GM21717 (cell line): ENCODE data around the gene NRTN.

Source experiments
- ATAC-seq: cut with Tn5 transposase; IDR thresholded peaks from one replicate; pipeline ENCODE4 v1.9.1; 2021; ENCODE audit warnings: mild to moderate bottlenecking, moderate library complexity; ENCODE audit not compliant: unreplicated experiment

The NRTN gene

DNA sequence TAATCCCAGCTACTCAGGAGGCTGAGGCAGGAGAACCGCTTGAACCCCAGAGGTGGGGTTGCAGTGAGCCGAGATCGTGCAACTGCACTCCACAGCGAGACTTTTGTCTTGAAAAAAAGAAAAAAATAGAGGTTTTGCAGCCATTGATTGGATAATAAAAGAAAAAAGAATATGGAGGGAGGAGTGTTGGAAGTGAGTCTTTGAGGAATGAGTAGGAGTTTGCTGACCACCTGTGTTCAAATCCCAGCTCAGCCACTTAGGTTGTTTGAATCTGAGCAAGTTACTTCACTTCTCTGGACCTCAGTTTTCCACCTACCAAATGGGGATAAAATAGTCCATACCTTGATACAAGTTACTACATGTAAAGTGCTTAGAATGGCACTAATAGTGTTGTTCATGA lies 6.2 kb downstream of the NRTN start:
- no peak for ATAC-seq

DNA sequence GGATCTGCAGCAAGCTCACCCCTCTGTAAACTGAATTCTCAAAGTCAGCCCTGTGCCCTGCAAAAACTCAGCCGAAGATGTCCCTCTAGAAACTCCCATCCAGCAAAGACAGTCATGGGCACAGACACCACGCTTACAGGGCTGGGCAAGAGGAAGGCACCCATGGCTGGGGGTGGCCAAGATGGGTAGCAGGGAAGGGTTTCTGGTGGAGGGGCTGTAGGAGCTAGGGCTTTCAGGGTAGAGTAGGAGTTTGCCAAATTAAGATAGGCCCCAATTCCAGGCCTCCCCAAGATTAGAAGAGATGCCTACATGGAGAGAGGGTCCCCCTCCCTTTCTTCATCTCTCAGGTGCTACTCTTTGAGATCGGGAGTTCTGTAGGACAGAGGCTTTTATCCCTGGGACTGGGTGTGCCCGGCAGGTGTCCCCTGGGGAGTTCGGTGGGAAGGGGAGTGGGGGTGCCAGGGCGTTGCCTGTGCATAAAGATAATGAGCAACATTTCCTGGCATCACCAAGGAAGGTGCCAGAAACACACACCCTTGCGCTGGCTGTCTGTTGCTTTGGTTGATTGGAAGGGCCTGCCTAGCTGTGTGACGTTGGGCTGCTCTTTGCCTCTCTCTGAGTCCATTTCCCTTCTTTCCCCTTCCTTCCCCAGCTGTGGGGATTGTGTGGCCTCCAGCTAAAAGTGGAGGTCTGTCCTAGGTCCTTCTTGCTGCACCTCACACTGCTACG lies 9.4 kb downstream of the NRTN start:
- no peak for ATAC-seq

DNA sequence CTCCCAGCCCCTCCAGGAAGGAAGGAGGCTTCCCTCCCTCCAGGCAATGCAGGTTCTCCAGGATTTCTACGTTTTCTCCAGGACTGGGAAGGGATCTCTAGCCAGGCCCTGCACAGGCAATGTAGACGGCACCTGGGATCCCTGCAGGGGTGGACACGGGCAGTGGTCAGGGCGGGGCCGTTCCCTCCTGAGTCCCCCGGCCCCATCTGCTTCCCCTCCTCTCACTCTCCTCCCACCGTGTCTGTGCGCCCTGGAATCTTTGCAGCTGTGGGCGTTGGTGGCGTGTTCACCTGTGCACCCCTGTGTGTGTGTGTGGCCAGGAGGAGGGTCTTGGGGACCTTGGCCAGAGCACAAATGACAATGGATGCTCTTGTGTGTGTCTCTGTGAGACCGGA lies 10.0 kb downstream of the NRTN start:
- ATAC-seq = no peak

DNA sequence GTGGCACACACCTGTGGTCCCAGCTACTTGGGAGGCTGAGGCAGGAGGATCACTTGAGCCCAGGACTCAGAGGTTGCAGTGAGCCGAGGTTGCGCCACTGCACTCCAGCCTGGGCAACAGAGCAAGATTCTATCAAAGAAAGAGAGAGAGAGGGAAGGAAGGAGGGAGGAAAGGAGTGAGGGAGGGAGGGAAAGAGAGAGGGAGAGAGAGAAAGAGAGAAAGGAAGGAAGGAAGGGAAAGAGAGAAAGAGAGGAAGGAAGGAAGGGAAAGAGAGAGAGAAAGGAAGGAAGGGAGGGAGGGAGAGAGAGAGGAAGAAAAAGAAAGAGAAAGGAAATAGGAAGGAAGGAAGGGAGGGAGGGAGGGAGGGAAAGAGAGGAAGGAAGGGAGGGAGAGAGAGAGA lies 12.4 kb downstream of the NRTN start:
- no peak for ATAC-seq

DNA sequence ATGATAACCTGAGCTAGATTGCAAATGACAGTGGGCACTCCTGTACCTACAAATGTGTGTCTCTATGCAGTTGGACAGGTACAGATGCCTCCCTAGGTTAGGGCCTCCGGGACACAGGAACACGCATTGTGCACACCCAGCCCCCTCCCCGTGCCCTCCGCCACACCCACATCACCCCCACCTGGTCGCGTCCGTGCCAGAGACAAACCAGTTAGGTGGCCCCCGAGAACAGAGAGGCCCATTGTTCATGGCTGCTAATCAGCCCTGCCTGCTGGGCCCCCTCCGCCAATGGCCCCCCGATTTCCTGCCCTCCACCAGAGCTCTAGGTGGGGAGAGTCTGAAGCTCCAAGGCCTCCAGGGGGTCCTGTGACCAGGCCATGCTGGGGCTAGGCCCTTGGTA lies 13.7 kb downstream of the NRTN start:
- ATAC-seq = no peak

DNA sequence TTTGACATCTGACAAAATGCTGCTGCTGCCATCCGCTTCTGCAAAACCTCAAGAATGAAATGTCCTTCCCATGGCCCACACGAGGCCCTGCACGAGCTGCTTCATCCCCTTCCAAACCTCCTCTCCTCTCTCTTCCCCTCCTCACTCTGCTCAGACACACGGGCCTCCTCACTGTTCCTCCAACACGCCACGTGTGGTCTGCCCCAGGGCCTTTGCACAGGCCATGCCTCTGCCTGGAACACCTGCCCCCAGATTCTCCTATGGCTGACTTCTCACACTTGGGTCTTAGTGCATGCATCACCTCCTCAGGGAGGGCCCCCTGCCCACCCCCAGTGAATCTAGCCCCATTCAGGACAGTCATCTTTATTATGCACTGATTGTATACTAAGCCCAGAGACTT lies 15.9 kb downstream of the NRTN start:
- ATAC-seq = no peak

DNA sequence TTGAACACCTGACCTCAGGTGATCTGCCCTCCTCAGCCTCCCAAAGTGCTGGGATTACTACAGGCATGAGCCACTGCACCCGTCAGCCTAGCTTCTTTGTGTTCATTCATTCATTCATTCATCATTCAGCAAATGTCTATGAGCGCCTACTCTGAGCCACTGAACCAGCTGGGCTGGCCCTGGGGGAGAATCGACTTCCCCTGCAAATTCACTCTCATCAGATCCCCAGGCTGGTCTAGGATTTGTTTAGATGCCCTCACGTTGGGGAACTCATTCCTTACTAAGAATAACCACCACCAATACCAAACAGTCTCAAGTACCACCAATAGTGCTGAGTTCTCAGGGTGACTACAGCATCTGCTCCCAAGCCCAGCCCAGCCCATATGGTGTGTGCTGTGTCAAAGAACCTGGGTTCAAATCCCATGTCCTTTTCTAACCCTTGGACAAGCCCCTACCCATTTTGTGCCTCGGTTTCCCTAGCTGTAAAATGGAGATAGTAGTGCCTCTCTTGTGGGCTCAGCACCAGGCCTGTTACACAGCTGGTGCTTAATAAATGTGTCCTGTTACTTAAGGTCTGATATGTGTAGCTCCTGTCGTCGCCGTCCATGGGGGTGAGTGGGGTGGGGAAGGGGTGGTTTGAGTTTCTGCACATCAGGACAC lies 16.8 kb downstream of the NRTN start:
- no peak for ATAC-seq

DNA sequence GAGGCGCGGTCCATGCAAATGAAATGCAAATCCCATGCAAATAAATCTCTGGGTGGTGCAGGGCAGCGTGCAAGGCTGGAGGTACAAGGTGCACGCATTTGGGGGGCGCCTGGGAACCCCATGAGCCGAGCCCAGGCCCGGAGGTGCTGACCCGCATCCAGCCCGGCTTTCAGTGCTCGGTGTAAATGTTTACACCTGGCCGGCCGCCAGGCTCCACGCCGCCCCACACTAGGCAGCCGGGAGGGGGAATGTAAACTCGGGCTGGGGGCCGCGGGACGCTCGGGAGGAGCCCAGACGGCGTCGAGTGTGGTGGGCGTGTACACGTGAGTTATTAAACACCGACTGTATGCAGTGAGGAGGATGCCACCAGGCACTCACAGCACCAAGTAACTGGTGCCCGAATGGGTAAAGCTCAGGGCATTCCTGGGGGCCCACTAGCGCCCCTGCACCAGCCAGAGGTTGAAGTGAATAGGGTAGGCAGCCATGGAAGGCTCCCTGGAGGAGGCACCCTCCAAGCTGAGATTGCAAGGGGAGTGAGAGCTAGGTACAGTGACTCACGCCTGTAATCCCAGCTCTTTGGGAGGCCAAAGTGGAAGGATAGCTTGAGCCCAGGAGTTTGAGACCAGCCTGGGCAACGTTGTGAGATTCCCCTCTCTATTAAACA lies 17.4 kb downstream of the NRTN start:
- no peak for ATAC-seq

DNA sequence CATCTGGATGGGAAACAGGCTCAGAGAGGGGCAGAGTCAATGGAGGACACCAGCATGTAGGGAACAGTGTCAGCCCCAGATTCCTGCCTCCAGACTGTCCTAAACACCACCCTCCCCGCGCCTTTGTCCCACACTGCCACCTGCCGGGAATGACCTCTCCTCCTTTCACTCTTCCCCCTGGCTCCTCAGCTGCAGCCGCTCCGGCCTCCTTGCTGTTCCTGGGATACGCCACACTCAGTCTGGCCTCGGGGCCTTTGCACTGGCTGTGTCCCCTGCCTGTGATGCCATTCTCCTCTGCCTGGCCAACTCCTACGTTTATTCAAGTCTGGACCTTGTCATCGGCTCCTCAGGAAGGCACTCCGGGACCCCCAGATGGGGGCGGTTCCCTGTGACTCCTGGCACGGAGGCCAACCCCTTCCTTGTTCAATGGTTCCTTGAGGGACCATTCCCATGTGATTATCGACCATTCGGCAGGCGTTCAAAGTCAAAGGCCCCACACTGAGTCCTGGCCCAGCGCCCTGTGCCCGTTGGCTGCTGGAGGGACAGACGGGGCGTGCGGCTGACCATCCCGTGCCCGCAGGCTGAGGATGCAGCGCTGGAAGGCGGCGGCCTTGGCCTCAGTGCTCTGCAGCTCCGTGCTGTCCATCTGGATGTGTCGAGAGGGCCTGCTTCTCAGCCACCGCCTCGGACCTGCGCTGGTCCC lies 18.9 kb downstream of the NRTN start:
- no peak for ATAC-seq

DNA sequence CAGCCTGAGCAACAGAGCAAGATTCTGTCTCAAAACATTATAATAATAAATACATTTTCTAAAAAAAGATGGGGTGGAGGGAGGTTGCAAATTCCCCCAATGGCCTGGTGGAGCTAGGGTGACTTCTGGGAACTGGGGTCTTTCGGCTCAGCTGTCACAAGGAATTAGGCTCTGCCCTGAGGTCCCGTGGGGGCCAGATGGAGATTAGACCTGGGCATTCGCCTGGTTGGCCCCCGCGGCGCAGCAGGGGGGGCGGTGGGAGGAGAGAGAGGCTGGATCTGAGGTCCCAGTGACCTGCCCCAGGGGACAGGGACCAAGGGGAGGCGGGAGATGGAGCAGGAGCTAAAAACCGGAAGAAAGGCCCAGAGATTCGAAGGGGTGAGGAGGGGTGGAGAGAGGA lies 19.9 kb downstream of the NRTN start:
- ATAC-seq = no peak

DNA sequence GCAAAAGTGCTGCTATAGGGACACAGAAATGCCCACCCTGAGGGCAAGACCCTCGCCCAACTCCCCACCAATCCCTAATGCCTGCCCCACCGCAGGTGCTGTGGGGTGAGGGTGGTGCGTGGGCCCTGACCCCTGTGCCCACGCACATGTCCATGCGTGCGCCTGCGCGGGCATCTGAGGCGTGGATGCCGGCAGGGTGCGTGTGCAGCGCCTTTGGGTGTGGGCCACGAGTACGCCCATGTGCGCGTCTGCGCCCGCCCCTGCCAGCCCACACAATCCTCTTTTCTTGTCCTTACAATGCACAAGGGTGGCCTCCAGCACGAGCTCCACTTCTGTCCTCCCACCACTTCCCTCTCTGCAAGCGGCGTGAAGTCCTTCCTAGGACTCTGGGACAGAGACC lies 20.3 kb downstream of the NRTN start:
- no peak for ATAC-seq

DNA sequence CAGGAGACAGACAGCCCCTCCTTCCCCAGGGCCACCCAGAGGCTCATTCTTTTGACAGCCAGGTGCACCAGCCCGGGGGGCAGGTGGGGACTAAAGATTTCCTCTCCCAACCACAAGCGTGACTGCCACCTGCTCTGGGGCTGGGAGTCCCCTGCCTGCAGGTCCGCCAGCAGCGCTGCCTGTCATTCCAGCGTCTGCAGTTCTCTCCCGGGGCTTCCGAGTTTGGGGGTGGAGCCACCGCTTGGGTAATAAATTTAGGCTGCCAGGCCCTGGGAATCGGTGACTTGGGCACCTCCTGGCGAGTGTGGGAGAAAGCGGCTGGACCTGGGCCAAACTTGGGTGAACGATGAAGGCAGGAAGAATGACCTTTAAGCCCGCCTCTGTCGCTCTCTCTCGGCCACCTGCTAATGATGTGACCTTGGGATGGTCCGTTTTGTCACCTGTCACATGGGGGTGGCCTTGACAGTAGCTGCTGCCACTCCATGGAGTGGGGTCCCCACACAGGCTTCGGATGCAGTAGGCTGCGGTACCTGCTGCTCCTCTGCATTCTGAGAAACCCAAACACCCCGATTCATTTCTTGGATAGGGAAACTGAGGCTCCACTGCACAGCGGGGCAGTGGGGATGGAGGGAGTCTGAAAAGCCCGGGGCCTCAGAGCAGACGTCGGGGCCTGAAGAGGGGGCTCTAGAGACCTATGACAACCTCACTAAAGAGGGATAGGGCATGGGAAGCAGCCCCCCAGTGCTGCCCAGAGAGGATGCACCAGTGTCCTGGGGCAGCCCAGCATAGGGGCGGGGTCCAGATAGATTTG lies 21.9 kb downstream of the NRTN start:
- no peak for ATAC-seq

DNA sequence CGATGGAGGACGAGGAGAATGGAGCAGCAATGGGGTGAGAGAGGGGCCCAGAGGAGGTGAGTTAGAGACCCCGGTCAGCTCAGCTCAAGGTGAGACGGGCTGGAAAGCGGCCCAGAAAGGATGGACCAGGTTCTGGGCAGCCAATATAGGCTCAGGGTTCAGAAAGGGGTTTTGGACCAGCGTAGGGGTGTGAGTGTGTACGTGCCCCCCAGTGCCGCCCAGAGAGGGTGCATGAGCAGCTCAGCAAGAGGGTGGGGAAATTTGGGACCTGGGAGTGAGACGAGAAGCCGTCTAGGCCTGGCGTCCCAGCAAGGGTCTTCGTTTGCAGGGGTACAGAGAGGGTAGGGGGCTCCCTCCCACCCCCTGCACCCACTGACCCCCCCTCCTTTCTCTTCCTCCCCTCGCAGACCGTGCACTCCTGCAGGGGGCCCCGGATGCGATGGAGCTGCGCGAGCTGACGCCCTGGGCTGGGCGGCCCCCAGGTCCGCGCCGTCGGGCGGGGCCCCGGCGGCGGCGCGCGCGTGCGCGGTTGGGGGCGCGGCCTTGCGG lies 22.5 kb downstream of the NRTN start:
- ATAC-seq = no peak

DNA sequence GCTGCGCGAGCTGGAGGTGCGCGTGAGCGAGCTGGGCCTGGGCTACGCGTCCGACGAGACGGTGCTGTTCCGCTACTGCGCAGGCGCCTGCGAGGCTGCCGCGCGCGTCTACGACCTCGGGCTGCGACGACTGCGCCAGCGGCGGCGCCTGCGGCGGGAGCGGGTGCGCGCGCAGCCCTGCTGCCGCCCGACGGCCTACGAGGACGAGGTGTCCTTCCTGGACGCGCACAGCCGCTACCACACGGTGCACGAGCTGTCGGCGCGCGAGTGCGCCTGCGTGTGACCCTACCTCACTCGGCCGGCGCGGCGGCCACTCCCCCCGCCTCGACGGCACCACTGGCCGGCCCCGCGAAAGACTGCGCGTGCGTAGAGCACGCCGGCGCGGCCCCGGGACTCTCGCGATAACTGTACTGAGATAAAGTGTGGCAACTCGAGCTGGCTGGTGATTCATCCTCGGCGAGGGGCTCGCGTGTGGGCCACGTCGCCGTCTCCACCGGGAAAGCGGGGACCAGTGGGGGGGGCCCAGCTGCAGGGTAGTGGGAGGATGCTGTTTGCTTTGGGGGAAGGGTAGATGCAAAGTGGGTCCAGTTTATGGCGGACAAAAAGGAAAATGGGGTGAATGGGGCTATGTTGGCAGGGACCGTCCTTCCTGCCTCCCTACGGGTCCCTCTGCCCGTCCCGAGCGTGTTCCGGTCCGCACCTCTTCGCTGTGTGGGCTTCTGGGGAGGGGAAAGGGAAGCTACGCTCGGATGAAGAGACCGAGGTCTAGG lies 23.2 kb downstream of the NRTN start:
- ATAC-seq = peak; percentile 49

DNA sequence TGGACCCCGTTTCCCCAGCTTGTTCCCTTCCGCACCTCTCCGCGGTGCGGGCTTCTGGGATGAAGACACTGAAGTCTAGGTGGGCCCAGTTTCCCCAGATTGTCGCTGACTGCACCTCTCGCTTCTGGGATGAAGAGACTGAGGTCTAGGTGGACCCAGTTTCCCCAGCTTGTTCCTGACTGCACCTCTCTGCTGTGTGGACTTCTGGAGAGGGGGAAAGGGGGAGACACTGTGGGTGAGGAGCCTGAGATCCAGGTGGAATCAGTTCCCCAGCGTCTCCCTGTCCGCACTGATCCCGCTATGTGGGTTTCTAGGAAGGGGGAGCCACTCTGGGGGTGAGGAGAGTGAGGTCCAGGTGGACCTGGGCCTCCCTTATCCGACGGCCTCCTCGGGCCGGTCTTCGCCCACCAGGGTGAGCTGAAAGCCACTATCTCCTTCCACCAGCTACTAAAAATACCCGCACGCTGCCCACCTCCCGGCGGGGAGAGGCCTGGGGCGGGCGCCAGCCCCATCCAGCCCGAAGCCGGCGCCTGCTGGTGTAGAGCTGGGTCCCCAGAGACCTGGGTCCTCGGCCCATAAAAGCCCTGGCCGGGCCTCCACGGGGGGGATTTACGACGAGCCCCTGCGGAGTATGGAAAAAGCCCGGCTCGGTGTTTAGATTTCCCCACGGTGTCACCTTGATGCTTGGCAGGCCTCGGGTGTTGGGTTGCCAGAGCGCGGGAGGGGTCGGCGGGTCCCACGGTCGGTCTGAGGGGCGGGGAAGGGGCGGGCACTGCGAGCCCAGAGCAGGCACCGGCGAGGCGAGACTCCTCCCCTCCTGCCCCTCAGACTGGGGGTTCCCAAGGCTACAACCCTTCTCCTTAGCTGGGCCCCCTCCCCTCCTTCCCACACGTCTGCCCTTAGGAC lies 24.0 kb downstream of the NRTN start:
- no peak for ATAC-seq

DNA sequence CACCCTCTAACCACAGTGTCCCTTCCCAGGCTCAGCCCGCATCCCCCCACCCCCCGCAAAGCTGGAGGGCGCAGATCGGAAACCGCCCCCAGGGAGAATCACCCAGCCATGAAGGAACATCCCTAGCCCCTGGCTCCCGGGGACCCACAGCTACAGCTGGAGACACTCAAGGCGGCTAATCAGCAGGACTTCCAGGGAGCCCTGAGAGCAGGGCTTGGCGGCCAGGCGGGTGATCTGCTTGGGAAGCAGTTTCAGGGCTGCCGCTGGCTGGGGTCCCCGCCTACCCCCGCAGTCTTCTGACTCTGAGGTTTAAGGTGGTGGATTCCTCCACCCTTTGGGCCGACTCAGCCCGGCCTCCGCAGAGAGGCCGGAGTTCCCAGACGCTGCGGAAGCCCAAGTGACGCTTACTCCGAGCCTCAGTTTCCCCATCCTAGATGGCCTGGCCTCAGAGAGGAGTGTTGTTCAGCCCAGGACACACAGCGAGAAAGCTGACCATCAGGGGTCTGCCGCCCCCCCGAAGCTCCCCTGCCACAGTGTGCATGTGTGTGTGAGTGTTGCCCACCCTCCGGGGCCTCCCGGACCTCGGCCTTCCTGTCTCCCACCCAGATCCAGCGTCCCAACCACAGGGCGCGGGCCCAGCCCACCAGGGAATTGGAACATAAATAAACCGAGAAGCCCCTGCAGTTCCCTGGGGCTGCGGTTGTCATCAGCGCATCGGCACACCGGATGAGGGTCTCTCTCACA lies 24.9 kb downstream of the NRTN start:
- no peak for ATAC-seq

DNA sequence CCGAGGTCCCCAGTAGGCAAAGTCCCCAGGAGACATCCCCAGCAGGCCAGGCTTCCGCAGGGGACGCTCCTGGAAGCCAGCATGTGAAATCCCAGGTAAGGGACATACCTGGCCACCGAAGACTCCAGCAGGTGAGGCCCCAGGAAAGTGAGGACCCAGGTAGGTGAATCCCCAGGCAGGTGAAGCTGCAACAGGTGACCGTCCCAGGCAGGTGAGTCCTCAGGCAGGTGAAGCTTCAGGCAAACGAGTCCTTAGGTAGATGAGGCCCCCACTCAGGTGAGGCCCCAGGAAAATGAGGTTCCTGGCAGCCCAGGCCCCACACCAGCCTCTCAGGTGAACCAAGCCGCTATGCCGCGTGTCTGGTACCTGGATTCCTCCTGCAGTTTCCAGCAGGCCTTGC lies 26.3 kb downstream of the NRTN start:
- ATAC-seq = no peak

DNA sequence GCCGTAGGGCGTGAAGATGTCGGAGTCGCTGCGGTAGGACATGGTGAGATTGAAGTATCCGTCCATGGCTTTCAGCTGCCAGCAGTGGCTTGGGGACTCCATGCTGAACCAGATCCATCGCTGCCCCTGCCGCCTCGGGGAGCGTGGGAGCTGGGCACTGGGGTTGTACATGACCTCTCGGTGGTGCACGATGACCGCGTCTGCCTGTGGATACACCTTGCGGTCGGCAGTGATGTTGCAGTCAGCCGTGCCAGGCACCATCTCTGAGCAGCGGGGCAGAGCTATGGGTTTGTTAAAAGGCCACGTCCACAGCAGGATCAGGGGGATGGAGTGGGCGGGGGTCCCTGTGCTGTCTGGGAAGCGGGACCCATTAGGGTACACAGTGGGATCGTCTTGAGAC lies 27.2 kb downstream of the NRTN start:
- ATAC-seq = no peak
